GM18517 (cell line): ENCODE results near the gene PRKCH.

Source experiments
- ATAC-seq: cut with Tn5 transposase; IDR thresholded peaks from one replicate; pipeline ENCODE4 v1.9.1; 2021; ENCODE audit warnings: mild to moderate bottlenecking, moderate library complexity; ENCODE audit not compliant: unreplicated experiment

The PRKCH gene

GRCh38 chr14:61540931-61541330 lies 219.6 kb downstream of the PRKCH start:
- ATAC-seq, result no peak

DNA sequence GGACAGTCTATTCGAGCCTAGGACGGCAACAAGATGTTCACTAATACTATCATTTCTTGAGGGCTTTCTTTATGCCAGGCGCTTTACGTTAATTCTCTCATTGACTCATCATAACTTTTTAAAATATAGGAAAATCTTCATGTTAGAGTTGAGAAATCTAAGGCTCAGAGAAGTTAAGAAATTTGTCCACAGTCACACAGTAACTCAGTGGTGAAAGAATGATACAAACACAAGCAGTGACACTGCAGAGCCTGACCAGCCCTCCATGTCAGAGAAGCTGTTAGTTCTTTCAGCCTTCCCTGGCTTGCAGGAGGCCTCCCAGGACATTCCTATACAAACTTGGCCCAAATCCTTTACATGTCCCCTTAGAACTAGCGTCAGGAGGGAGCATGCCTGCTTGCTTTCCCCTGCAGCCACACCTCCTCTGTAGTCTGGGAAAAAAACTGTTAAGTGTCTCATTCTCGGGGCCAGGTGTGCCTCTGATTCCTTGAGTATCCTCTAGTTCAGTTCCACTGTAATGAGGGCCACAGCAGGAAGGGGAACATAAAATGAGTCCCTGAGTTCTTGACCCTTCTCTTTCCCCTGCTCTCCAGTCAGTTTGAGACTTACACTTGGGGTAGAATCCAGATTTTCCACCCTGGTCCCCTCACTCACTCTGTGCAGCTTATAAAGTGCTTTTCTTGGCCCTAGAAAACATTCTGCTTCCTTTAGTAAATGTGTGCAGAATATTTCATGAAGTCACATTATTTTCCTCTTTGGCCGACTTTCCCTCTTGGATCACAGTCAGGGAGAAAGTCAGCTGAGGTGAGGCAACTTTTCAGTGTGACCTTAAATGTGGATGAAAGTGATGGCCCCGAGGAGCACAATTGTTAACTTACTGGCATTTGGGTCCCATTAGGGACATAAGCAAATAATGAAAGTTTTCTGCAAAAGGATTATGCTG lies 221.7 kb downstream of the PRKCH start:
- no peak for ATAC-seq

GRCh38 chr14:61543946-61544345 lies 222.6 kb downstream of the PRKCH start:
- no peak for ATAC-seq

- no peak for ATAC-seq
These were observed 223.3 kb downstream of the PRKCH start for GRCh38 chr14:61544448-61545330.

- no peak for ATAC-seq
These were observed 224.5 kb downstream of the PRKCH start for GRCh38 chr14:61545726-61546455.

DNA sequence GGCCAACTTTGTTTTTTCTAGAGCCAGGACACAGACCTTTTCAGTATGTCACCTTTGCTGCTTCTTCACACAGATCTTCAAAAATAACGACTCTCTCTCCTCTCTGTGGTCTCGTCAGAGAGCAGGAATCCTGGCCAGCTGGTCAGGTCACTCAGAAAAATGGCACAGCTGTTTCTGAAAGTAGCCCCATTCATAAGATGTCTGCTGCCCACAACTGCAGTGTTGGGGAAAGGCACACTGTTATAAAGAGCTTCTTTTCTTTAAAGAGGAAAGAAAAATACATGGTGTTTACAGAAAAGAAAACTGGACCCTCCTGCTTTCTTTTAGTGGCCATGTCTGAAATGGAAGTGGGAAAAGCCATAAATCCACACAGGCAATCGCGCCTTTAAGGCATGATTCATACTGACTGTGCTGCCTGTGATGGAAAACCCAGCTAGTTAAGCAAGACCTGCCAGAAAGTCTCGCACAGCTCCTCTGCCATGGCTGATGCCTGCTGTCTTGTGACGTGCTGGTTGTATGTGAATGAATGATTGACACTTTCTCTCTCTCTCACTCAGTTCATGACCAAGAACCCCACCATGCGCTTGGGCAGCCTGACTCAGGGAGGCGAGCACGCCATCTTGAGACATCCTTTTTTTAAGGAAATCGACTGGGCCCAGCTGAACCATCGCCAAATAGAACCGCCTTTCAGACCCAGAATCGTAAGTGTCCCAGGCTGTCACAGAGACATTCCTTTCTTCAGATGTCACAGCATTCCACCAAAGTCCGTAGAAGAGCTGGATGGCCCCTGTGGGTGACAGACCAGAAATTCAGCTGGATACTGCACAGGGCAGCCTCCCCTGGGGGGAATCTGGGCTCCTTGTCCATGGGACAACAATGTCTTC lies 226.0 kb downstream of the PRKCH start:
- ATAC-seq, result no peak

DNA sequence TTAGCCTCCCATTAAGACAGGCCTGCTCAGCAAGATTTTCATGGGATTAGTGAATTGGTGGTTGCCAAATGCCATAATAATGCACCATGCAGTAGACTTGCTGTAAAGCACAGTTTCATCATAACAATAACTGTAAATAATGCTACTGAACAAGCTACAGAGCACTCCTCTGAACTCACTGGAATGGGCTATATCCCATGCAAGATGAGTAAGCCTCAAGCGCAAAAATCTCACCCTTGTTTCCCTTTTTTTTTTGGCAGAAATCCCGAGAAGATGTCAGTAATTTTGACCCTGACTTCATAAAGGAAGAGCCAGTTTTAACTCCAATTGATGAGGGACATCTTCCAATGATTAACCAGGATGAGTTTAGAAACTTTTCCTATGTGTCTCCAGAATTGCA lies 228.0 kb downstream of the PRKCH start:
- no peak for ATAC-seq

DNA sequence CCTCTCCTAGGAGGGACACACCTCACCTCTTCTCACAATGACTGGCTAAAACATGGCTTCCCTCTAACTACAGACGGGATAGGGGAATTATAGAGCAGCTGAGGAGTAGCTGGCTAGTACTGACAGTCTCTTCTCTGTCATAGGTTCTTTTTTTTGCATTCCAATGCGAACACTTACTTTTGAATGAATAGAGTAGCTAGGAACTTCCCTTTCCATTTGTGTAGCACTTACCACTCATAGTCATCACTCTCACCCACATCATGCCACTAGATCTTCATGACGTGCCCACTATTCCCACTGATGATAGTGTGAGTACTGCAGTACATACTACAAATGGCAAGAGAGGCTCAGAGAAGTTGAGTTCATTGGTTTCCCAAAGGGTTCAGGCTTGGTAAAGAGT lies 230.0 kb downstream of the PRKCH start:
- ATAC-seq, result no peak

DNA sequence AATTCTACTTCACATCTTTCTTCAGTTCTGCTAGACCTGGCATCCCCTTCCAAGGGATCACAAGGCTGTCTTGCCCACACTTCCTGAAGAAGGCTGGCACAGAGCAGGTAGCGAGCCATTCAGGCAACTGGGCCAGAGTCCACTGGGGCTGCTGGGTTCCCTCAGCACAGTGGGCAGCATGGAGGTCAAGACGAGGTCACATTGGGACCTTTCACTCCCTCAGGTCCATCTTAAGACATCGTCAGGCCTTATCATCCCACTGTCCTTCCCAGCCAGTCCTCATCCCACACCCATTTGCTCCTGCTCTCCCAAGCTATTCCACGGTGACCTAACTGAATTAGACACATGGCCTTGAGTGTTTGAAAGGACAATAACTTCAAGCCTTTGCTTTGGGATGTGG lies 230.9 kb downstream of the PRKCH start:
- no peak for ATAC-seq

DNA sequence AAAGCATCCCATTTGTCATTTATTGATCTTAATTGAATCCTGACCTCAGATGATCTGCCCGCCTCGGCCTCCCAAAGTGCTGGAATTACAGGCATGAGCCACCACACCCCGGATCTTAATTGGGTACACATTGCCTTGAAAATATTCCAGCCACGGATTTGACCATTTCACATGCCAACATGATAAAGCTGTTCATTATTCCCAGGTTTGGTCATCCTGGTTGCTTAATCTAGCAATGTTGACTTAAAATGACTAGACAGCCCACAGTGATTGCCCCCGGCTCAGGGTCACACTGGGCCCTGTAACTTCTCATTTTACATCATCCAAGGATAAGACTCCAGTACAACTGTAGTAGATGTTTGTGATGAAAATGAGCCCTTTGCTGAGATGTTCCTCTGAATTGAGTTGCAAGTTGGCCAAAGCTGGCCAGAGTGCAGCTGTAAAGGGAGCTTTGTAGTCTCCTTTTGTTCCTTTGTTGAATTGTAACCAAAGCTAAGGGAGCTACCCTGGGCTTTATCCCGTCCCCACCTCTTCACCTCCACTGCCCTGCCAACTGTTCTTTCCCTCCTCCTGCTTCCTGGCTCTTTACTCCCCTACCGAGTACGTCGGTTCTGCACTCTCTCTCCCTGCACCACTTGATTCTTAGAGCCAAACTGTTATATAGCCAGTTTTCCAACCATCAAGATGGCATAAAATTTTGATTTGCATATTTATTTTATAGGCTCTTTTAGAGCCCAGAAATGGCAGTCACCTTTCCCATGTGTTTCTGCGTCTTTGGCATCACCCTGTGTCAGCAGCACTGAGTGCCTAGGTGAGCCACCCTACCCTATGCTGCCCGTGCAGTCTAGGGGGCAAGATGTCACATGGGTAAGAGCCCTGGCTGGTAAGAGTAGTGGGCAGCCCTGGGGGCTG lies 232.6 kb downstream of the PRKCH start:
- ATAC-seq, result no peak

GRCh38 chr14:61555056-61555838 lies 233.9 kb downstream of the PRKCH start:
- ATAC-seq, result no peak

DNA sequence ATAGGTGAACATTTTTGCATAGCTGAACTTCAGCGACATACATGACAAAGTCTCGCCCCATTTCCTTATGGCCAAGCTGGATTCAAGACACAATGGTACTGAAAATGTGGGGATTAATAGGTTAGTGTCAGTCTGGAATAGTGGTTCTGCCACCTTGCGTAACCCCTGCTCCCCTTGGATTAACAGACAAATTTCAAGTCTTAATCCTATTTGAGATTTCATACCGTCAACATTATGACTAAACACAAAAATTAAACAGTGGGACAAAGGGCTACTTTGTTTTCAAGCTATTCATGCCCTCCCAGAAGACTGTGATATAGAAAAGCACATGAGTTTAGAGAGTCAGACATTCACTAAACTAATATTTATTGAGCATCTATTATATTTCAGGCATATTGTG lies 235.1 kb downstream of the PRKCH start:
- ATAC-seq, result no peak

DNA sequence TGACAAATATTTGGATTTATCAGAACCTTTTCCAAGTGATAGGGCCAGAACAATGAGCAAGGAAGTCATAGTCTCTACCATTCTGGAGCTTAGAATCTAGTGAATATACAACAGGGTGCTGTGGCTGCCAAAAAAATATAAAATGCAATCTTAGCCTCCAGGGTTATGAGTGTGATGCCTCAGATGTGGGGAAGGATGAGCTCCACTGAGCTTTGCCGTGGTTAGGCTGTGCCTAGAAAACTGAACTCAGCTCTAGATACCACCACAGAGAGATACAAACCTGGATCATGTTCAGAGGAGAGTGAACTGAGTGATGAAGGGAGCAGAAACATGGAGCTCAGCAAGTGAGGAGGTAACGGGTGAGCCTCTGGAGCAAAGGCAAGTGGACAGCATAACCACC lies 235.9 kb downstream of the PRKCH start:
- ATAC-seq, result no peak

GRCh38 chr14:61557854-61558253 lies 236.5 kb downstream of the PRKCH start:
- ATAC-seq, result no peak

- ATAC-seq, result no peak
These were observed 236.9 kb downstream of the PRKCH start for GRCh38 chr14:61558271-61558670.

- ATAC-seq, result no peak
These were observed 238.3 kb downstream of the PRKCH start for GRCh38 chr14:61559641-61560201.

GRCh38 chr14:61560323-61560722 lies 238.9 kb downstream of the PRKCH start:
- no peak for ATAC-seq

GRCh38 chr14:61561104-61561503 lies 239.7 kb downstream of the PRKCH start:
- ATAC-seq, result no peak
